HG03469 (cell line): ENCODE measurements around the gene ATG7.
A peak's percentile ranks its signal among the peaks of the same experiment; 100 is the strongest.

Experiments used
- ATAC-seq: cut with Tn5 transposase; IDR thresholded peaks from one replicate; pipeline ENCODE4 v1.9.1; 2021; ENCODE audit warnings: mild to moderate bottlenecking, moderate library complexity, moderate number of reproducible peaks; ENCODE audit not compliant: unreplicated experiment

ATG7 gene

DNA sequence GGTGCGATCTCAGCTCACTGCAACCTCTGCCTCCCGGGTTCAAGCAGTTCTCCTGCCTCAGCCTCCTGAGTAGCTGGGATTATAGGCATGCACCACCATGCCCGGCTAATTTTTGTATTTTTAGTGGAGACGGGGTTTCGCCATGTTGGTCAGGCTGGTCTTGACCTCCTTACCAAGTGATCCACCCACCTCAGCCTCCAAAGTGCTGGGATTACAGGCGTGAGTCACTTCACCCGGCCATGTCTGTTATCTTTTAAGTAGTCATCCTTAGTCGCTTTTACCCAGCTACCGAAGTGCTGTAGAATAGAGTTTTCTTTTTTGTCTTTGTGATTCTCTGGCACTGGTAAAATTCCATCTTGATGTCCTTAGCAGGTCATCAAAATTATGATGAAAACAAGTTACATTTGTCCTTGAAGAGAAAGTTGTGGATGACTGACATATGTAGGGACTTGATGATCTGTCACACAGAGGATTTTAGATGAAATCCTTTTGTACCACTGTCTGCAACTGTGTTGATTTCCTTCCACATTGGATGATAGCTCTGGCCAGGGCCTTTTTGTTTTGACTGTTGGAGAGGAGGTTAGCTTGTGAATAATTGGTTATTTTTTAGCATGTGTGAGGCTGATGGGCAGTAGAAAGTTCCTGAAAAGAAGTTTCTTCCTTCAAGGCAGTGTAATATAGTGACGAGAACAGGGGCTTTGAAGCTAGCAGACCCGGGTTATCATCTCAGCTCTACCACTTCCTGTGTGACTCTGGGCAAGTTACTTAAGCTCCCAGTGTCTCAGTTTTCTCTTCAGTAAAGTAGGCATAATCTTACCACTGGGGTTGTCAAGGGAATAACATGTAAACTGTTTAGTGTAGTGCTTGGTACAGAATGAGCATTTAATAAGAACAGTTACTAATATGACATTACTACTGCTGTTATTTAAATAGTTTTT is 18.8 kb downstream of the ATG7 start:
- no peak for ATAC-seq

DNA sequence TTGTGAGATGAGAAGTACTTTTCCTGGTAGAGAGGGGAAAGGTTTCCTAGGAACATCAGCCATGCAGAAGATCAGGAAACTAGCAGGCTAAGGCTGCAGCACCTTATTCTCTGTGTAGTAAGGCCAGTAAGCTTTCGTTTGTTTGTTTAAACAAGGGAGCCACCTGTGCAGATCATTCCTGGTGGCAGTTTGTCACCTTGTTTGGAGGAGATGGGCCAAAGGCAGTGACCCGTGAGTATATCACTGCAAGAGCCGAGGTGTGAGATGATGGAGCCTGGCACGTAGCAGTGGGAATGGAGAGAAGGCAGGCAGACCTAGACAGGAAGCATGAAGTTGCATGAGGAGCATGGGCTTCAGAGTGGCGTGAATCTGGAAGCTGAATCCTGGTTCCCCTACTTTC is 19.6 kb downstream of the ATG7 start:
- no peak for ATAC-seq

DNA sequence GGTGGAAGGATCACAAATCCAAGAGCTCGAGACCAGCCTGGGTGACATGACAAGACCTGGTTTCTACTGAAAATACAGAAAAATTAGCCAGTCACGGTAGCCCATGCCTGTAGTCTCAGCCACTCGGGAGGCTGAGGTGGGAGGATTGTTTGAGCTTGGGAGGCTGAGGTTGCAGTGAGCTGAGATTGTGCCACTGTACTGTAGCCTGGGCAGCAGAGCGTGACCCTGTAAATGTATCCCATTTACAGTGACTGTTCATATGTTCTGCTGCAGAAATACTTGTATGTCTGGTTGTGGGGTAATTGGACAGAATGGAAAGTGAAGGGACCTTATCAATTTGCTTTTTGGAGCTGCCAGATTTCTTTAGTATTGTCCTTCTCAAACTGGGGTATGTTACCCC is 24.9 kb downstream of the ATG7 start:
- no peak for ATAC-seq

DNA sequence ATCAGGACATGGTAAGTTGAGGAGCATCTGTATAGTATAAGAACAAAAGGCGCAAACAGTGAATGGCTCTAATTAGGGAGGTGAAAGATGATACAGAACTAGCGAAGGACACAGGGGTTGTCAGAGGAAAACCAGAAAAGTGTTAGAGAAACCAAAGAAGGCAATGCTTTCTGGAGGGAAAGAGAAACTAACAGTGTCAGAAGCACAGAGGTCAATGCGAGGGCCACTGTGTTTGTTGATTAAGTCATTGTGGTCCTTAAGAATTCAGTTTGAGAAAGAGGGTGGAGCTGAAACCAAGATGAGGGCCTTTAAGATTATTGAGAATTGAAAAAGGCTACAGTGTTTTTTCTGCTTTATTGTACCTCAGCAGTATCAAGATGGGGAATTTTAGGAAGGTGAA is 28.8 kb downstream of the ATG7 start:
- ATAC-seq, result peak; percentile 41

DNA sequence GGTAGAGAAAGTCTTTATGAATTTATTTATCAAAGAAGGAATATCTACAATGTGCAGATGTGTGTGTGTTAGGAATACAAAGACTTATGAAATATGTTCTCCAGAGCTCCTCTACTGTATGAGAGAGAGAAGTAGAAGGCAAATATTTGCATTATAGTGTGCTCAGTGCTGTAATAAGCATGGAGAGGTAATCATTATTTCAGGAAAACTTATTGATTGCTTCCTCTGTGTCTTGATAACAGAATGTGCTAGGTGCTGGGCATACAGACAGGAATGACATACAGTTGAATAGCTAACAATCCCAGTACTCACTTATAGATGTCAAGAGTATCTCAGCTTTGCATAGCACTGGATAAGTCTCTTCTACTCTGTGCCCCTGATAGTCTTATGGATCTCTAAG is 30.2 kb downstream of the ATG7 start:
- no peak for ATAC-seq

DNA sequence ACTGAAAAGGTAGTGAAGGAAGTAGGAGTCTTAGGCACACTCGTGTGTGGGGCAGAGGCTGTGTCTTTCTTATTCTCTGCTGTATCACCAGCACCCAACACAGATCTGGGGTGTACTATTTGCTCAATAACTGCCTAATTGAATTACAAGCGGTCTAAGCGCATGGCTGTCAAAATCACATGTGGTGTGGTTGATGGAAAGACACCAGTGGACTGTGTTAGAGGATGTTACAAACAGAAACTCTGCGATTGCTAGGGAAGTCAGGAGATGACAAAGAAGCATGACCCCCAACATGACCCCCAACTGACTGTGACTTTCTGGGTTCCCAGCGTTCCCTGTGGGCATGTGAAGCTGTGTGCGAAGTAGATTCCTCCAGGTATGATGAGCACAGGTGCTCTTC is 32.0 kb downstream of the ATG7 start:
- ATAC-seq, result no peak

DNA sequence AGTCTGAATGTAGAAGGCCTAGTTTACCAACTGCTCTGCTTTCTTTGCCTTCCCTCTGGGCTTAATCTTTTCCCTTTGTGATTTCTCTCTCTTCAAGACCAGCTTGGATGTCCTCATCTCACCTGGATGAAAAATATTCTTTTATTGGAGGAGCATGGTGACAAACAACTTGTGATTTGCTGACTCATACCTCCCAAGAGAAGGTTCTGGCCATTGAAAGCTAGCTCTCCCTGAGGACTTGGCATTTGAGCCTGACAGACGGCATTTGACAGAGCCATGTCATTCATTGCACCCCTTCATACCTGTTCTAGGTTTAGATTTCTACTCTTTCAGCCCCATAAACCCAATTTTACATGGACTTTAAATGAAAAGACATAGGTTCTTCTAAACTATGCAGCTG is 33.3 kb downstream of the ATG7 start:
- ATAC-seq, result no peak

DNA sequence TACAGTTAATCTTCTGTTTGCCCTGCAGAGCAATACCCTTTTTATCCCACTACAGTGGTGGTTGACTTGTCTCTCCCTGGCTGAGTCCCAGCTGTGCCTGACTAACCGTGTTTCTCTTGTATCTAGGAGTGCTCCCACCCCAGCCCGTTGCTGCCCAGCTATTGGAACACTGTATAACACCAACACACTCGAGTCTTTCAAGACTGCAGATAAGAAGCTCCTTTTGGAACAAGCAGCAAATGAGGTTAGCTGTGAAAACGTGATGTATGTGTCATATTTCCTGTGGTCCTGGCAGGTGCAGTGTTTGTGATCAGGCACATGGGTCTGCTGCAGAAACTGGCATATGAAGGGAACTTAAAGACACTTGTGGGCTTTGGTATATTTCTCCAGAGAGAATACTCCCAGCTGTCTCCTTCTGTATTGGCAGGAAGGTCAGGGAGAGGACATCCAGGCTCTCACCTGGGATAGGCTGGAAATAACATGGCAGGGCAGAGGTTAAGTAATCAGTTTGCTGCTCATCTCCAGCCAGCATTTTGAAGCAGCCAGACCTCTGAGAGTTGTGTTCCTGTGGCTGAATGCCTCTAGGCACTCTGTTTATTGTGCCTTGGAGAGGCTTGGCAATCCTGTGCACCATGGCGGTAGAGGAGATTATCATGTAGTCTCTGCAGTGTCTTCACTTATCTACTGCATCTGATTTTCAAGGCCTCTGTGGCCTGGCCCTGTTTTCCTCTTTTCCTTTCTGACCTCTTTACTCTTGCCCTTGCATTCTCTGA is 34.8 kb downstream of the ATG7 start:
- ATAC-seq, result peak; percentile 60

DNA sequence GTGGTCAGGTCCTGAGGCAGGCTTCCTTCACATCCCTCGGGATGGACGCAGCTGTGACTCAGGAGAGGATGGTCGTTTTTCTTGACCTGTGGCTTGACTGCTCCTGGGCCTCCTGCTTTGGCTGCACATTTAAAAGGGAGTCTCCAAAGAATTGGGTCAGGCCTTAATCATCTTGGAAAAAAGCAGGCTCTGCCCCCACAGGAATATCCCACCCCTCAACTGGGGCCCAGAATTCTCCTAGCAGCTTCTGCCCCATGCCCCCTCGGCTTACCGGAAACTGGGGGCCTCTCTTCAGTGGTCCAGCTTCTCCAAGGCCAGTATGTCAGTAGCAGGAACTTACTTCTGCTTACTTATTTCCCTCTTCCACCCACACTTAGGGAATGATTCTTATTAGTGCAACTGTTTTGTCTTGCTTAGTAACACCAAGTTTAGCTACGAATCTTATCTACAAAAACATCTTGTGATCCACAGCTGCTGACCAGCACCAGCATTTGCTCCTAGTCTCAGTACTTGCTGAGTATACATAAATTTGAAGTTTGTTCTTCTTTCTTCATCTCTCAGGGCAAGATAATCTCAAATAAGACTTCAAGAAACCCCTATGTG is 35.7 kb downstream of the ATG7 start:
- ATAC-seq, result no peak

DNA sequence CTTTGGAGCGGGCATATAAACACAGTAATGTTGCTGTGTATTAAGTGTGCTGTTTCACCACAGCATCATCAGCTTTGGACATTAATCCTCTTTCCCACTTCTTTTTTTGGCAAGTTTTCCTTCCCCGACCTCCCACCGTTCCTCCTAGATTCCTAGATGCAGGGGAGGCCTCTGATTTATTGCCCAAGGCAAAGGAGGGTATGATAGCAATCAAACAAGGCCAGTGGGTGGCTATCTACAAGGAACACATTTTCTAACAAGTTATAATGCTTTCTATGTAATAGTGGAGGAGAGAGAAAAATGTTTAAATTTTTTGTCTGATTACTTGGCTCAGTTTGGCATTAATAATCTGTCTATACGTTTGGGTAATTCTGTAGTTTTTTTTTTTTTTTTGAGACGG is 38.1 kb downstream of the ATG7 start:
- ATAC-seq, result no peak

DNA sequence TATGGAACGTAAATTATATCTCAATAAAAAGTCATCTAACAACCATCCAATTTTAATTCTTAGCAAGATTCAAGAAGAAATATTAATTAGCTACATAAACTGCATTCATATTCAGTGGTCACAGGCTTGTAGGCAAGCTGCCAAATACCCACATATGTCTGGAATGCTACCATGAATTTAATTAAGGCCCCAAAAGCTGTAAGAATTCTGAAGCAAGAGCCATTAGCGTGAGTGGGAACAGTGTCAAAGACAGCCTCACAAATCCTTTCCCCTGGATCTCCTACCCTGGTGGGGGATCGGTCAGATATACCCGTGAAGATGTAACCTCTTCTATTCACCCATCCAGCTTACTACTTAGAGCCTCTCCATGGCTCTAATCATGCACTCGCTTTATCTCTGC is 40.0 kb downstream of the ATG7 start:
- ATAC-seq, result no peak

DNA sequence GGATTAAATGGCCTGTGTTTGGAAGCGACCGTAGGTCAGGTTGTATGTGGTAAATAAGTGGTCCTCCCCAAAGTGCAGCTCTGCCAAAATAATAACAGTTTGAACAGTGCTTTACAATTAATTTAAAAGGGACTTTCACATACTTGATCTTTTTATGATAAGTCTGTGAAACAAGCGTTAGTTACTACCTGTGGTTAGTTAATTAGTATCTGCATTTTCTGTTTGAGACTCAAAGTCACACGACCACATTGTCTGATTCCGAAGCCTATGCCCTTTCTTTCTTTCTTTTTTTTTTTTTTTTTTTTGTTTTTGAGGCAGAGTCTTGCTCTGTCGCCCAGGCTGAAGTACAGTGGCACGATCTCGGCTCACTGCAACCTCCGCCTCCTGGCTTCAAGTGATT is 45.1 kb downstream of the ATG7 start:
- no peak for ATAC-seq

DNA sequence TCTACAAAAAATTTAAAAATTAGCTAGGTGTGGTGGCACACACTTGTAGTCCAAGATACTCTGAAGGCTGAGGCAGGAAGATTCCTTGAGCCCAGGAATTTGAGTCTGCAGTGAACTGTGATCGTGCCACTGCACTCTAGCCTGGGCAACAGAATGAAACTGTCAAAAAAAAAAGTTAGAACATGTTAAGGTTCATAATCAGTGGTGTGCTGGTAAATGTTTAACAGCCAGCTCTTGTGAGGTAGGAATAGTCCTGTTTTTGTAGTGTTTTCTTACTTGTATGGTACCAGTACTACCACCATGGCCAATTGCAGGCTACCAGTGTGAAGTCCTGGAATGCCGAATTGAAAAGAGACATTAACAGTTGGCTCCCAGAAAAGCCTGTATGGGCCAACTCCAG is 50.7 kb downstream of the ATG7 start:
- ATAC-seq, result no peak

DNA sequence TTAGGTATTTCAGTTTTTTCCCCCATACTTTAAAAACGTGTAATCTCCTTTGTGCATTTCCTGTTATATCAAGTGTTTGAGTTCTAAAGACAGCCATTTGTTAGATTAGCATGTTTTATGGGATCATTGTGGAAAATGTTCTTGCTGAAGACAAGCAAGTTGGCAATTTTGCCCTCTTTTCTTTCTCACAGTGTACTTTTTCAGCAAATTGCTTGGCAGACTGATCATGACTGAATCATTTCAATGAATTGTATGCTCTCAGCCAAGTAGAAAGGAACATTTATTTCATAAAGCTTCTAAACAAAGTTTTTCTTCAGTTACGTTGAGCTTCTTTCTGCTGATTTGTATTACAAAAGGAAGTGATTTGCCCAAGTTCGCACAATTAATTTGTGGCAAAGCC is 51.6 kb downstream of the ATG7 start:
- no peak for ATAC-seq

DNA sequence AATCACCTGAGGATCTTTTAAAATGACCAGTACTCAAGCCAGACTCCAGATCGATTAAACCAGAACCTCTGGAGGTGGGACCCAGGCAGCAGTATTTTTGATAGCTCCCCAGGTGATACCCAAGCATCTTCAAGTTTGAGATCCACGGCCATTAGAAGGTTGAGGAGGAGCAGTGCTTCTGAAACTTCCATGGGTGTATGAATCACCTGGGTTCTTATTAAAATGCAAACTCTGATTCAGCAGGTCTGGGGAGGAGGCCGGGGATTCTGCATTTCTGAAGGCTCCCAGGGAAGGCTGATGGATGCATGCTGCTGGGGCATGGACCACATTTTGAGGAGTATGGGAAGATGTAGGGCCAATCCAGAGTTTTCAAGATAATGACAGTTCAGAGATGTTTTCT is 55.4 kb downstream of the ATG7 start:
- no peak for ATAC-seq

DNA sequence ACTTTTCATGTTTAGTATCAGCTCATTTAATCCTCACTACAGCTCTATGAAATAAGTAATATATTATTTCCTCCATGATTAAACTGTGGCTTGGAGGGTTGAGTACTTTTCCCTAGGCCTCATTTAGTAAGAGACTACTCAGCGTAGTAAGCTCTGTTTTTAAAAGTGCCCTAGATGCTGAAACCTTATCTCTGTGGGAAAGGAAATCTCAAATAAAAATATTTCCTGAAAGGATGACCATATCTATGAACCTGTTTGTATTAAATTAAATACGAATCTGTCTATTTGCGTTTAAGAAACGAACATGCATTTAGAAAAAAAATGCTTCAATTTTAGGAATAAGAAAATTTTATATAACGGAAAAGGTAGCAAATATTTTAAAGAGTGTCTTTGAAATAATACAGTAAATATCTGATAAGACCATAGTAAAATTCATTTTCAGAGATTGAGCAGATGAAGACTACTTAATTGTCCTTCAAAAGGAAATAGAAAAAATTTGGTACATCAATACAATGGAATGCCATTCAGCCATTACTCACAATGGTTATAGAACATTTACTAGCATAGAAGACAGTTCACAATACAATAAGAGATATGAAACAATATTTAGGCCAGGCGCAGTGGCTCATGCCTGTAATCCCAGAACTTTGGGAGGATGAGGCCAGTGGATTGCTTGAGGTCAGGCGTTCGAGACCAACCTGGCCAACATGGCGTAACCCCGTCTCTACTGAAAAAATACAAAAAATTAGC is 56.2 kb downstream of the ATG7 start:
- no peak for ATAC-seq

DNA sequence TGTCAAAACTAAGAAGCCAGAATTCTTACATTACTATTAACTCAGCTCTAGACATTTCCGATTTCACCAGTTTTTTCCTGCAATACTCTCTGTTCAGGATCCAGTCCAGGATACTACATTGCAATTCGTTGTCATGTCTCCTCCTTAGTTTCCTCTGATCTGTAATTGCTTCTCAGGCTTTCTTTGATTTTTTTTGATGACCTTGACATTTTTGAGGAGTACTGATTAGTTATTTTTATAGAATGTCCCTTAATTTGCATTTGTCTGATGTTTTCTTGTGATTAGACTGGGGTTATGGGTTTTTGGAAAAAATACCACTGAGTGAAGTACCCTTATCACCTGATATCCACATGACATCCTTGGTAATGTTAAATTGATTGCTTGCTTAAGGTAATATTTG is 57.6 kb downstream of the ATG7 start:
- no peak for ATAC-seq

DNA sequence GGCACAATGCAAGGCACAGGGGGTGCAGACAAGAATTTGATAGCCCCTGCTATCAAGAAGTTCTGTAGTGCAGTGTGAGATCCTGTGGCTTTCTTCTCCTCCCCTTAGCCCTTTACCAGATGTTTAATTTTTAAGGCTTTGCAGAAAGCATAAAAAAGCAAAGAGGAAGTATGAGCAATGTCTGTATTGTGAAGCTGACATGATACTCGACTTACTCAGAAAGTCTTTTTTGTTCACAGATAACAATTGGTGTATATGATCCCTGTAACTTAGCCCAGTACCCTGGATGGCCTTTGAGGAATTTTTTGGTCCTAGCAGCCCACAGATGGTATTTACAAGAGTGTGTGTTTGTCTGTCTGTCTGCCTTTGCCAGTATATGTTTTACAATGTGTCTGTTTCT is 58.9 kb downstream of the ATG7 start:
- ATAC-seq, result no peak

DNA sequence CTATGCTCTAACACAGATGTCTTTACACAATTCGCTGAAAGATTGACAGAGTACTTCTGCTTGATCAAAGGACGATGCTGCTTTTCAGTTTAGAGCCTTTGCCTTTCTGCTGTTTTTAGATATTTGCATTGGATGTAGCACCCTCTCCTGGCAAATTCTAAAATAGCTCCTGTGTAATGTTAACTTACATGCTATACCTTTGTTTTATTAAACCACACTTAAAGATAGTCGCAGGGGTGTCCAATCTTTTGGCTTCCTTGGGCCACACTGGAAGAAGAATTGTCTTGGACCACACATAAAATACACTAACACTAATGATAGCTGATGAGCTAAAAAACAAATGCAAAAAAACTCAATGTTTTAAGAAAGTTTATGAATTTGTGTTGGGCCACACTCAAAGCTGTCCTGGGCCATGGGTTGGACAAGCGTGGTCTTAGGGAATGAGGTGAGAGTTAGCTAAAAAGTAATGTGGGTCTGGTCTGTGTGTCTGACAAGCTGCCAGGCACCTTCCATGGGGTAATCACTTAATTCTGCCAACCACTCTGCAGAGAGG is 62.9 kb downstream of the ATG7 start:
- ATAC-seq, result no peak

DNA sequence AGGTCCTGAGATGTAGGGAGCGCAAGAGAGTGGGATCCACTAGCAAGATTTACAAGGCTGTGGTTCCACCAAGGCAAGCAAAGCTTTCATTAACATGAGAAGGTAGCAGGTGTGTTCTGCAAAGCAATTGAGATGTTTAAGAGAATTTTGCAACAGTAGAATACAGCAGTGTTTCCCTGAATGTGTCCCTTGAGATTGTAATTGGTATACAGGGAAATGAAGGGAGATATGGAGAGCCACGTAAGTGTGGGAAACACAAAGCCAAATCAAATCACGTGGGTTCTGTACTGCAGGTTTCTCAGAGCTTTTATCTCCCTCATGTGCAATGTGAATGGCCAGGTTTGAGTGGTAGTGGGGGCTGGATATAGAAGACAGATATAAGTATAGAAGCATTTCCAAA is 67.3 kb downstream of the ATG7 start:
- ATAC-seq, result no peak

DNA sequence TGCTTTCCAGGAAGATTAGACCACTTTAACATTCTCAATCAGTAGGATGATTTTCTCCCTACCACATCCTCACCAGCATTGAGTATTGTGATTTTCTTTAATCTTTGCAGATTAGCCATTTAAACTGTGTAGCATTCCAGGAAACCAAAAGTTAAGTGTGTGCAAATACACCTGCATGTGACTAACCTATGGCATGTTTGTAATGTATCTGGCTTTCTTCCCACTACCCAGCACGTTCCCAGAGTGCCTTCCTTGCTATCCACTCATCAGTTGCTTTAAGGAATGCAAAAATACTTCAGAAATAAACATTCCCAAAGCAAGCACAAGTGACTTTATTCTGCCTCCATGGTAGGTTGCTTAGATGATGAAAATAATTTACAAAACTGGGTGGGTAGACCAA is 74.2 kb downstream of the ATG7 start:
- ATAC-seq, result no peak
